Measurements from ENCODE around the gene CCDC88B. TPM values are rescaled to one million over a fixed set of nuclear protein-coding genes. Genes with fewer than 3 reads are reported as not detected.
A peak's percentile ranks its signal among the peaks of the same experiment; 100 is the strongest.

The CCDC88B gene
- total and polyA plus RNA-seq, 5 donors from 2014 or later, result 7.4 to 144 (median 10.2) TPM

DNA sequence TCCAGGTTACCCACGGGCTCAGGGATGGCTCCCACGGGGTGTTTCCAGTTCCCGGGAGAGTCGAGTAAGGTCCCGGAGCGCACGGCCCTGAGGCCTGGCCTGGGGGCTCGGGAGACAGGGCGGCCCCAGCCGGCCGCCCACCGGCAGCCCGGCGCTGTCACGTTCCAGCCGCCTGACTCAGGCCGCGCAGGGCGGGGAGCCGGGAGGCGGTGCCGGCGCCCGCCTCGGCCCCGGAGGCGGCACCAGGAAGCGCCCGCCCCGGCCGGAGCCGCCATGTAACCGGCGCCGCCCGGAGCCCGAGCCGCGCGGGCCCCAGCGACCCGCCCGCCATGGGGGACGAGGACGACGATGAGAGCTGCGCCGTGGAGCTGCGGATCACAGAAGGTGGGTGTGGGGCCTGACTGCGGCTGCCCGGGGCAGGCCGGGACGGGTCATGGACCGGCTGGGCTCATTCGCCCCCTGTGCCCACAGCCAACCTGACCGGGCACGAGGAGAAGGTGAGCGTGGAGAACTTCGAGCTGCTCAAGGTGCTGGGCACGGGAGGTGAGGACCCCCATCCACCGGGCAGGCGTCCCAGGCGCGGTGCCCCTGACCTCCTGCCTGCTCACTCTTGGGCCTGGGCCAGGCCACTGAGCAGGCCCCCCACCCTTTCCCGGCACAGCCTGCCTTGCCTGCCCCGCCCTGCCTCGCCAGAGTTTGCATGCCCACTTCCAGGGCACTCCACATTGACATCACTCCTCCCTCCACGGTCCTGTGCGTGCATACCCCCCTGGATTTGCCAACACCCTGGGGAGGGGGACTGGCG, 19.1 kb downstream of the CCDC88B start, which contains the start of gene RPS6KA4:
TSS of gene RPS6KA4 (plus strand) at position 256 of the 805 bp plus-strand sequence. CDS start at position 330, 74 bp downstream.
- Mint-ChIP-seq H3K36me3 (peaks cover 13% of the 10 kb centered on the region), H3K27me3 (no peaks in the 10 kb centered on the region), H3K27ac (peak within 1 kb of the TSS; percentile 56 to 96 (median 91)), H3K4me3 (peak within 1 kb of the TSS; percentile 94 to 97 (median 96)), H3K9me3 (no peaks in the 10 kb centered on the region), H3K4me1 (peaks cover 0 to 42% (median 18%) of the 10 kb centered on the region in 4 donors)
- Histone ChIP-seq H3K4me3 (ENCODE audit: low read depth, low read length) (peak within 1 kb of the TSS; percentile 68), H3K36me3 (ENCODE audit: control insufficient read depth, insufficient read depth, low read length) (peaks cover 31% of the 10 kb centered on the region), H3K27ac (ENCODE audit: insufficient read depth, low read length, poor library complexity, severe bottlenecking) (peak within 1 kb of the TSS; percentile 66), H3K9me3 (ENCODE audit: control insufficient read depth in 2 of 2, low read length in 2 of 2) (no peaks in the 10 kb centered on the region), H3K4me1 (ENCODE audit: control insufficient read depth, insufficient read depth, low read length, poor library complexity, severe bottlenecking) (peaks cover 28% of the 10 kb centered on the region), H3K27me3 (ENCODE audit: control insufficient read depth, insufficient read depth, low read length) (no peaks in the 10 kb centered on the region)
- peak; percentile 32 to 66 (median 41) for DNase-seq
- ATAC-seq (ENCODE audit: low read depth in 2 of 2), result peak; percentile 73 to 74

DNA sequence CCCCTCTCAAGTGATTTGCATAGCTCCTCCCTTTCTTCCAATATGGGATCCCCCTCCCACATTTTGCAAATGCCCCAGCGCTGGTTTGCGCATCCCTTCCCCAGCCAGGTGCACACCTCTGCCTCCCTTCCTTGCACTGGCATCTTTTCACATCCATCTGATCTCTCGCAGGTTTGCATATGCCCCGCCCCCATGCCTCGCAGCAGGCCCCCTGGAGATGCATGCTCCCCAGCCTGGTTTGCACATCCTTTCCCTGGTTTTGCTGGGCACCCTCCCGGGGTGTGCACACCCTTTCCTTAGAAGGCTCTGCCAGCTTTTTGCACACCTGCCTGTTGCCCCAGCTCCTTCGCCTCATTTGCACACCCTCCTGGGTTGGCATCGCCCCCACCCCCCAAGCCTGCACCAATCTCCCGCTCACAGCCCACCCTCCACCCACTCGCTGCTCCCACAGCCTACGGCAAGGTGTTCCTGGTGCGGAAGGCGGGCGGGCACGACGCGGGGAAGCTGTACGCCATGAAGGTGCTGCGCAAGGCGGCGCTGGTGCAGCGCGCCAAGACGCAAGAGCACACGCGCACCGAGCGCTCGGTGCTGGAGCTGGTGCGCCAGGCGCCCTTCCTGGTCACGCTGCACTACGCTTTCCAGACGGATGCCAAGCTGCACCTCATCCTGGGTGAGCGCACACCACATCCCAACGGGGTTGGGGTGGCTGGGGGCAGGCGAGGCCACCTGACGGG, 19.9 kb downstream of the CCDC88B start:
- ATAC-seq (ENCODE audit: low read depth in 2 of 2) (peak; percentile 30 to 38), DNase-seq (peak in 2 of 3 donors; percentile 30 to 68)
- Mint-ChIP-seq H3K4me3 (peak overlapping the region; percentile 94 to 97 (median 96)), H3K9me3 (no peaks in the 10 kb centered on the region), H3K36me3 (peaks cover 17% of the 10 kb centered on the region), H3K4me1 (peaks cover 0 to 42% (median 20%) of the 10 kb centered on the region in 4 donors), H3K27me3 (no peaks in the 10 kb centered on the region), H3K27ac (peak overlapping the region; percentile 56 to 96 (median 91))
- Histone ChIP-seq H3K27ac (ENCODE audit: insufficient read depth, low read length, poor library complexity, severe bottlenecking) (peak overlapping the region; percentile 10), H3K9me3 (ENCODE audit: control insufficient read depth in 2 of 2, low read length in 2 of 2) (no peaks in the 10 kb centered on the region), H3K4me1 (ENCODE audit: control insufficient read depth, insufficient read depth, low read length, poor library complexity, severe bottlenecking) (peaks cover 28% of the 10 kb centered on the region), H3K27me3 (ENCODE audit: control insufficient read depth, insufficient read depth, low read length) (no peaks in the 10 kb centered on the region), H3K36me3 (ENCODE audit: control insufficient read depth, insufficient read depth, low read length) (peaks cover 36% of the 10 kb centered on the region), H3K4me3 (ENCODE audit: low read depth, low read length) (peak overlapping the region; percentile 68)

DNA sequence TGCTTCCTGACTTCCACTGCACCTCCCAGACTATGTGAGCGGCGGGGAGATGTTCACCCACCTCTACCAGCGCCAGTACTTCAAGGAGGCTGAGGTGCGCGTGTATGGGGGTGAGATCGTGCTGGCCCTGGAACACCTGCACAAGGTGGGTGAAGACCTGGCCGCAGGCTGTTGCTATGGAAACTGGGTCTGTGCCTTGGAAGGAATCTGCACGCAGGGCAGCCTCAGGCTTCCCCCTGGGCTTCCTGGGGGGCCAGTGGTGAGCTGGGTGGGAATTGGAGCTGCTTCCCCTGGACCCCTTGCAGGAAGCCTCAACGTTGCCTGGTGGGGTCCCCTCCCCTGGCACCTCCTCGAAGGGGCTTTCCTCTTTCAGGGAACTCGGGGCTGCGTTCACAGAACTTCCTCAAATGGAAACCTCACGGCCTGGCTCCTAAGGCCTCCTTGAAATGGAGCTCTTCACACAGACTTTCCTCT, 20.5 kb downstream of the CCDC88B start:
- Mint-ChIP-seq H3K27ac (peak overlapping the region in 1 of 3 donors; percentile 91), H3K4me3 (peak overlapping the region; percentile 94 to 97 (median 96)), H3K36me3 (peaks cover 17% of the 10 kb centered on the region), H3K9me3 (no peaks in the 10 kb centered on the region), H3K4me1 (peaks cover 0 to 42% (median 19%) of the 10 kb centered on the region in 4 donors), H3K27me3 (no peaks in the 10 kb centered on the region)
- peak overlapping the region; percentile 10 for H3K27ac ChIP-seq (ENCODE audit: insufficient read depth, low read length, poor library complexity, severe bottlenecking)
- no peaks in the 10 kb centered on the region for H3K9me3 ChIP-seq (ENCODE audit: control insufficient read depth in 2 of 2, low read length in 2 of 2)
- peaks cover 28% of the 10 kb centered on the region for H3K4me1 ChIP-seq (ENCODE audit: control insufficient read depth, insufficient read depth, low read length, poor library complexity, severe bottlenecking)
- DNase-seq (no peak), ATAC-seq (ENCODE audit: low read depth in 2 of 2) (no peak)
- no peak overlapping the region for H3K4me3 ChIP-seq (ENCODE audit: low read depth, low read length)
- no peaks in the 10 kb centered on the region for H3K27me3 ChIP-seq (ENCODE audit: control insufficient read depth, insufficient read depth, low read length)
- H3K36me3 ChIP-seq (ENCODE audit: control insufficient read depth, insufficient read depth, low read length), result peaks cover 42% of the 10 kb centered on the region

DNA sequence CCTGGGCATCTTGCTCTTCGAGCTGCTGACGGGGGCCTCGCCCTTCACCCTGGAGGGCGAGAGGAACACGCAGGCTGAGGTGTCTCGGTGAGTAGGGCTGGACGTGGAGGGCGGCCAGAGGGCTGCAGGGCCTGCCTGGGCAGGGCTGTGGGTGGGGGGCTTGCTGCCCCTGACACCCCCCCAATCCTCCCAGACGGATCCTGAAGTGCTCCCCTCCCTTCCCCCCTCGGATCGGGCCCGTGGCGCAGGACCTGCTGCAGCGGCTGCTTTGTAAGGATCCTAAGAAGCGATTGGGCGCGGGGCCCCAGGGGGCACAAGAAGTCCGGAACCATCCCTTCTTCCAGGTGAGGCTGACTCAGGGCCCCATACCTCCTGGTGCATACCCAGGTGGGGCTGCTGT, 21.7 kb downstream of the CCDC88B start:
- no peaks in the 10 kb centered on the region for H3K9me3 ChIP-seq (ENCODE audit: control insufficient read depth in 2 of 2, low read length in 2 of 2)
- no peak for DNase-seq
- H3K4me3 Mint-ChIP-seq, result peak overlapping the region in 2 of 4 donors; percentile 56 to 83

DNA sequence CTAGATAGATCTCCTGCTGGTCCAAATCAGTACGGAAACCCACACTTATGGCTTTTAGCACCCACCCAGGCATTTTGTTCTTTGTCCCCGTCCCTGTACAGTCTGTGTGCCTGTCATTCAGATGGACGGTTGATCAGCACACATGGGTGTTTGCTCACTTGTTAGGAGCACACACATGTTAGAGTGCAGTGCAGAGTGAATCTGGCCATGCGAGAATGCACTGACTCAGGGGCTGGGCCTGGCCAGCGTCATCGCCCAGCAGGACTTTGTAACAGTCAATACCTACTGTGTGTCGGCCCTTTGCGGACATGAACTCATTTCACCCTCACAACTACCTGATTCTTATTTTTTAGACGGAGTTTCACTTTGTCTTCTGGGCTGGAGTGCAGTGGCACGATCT, 22.3 kb downstream of the CCDC88B start:
- H3K27ac ChIP-seq (ENCODE audit: insufficient read depth, low read length, poor library complexity, severe bottlenecking), result no peak overlapping the region
- no peaks in the 10 kb centered on the region for H3K27me3 Mint-ChIP-seq
- ATAC-seq (ENCODE audit: low read depth in 2 of 2) (no peak), DNase-seq (no peak)
- peaks cover 0 to 36% (median 15%) of the 10 kb centered on the region in 4 donors for H3K4me1 Mint-ChIP-seq
- no peak overlapping the region for H3K27ac Mint-ChIP-seq
- peaks cover 24% of the 10 kb centered on the region for H3K36me3 Mint-ChIP-seq
- H3K4me3 Mint-ChIP-seq, result peak overlapping the region in 3 of 4 donors; percentile 56 to 83 (median 61)
- H3K4me3 ChIP-seq (ENCODE audit: low read depth, low read length), result no peak overlapping the region
- peaks cover 27% of the 10 kb centered on the region for H3K4me1 ChIP-seq (ENCODE audit: control insufficient read depth, insufficient read depth, low read length, poor library complexity, severe bottlenecking)
- H3K36me3 ChIP-seq (ENCODE audit: control insufficient read depth, insufficient read depth, low read length), result peaks cover 57% of the 10 kb centered on the region
- no peaks in the 10 kb centered on the region for H3K27me3 ChIP-seq (ENCODE audit: control insufficient read depth, insufficient read depth, low read length)
- H3K9me3 Mint-ChIP-seq, result no peaks in the 10 kb centered on the region
- H3K9me3 ChIP-seq (ENCODE audit: control insufficient read depth in 2 of 2, low read length in 2 of 2), result no peaks in the 10 kb centered on the region

More for the DNA sequence above, 21.7 kb downstream of the CCDC88B start:
- Mint-ChIP-seq H3K36me3 (peaks cover 21% of the 10 kb centered on the region), H3K9me3 (no peaks in the 10 kb centered on the region), H3K4me1 (peaks cover 0 to 38% (median 16%) of the 10 kb centered on the region in 4 donors), H3K27me3 (no peaks in the 10 kb centered on the region), H3K27ac (no peak overlapping the region)
- peaks cover 28% of the 10 kb centered on the region for H3K4me1 ChIP-seq (ENCODE audit: control insufficient read depth, insufficient read depth, low read length, poor library complexity, severe bottlenecking)
- H3K4me3 ChIP-seq (ENCODE audit: low read depth, low read length), result no peak overlapping the region
- H3K36me3 ChIP-seq (ENCODE audit: control insufficient read depth, insufficient read depth, low read length), result peaks cover 53% of the 10 kb centered on the region
- ATAC-seq (ENCODE audit: low read depth in 2 of 2), result no peak
- H3K27me3 ChIP-seq (ENCODE audit: control insufficient read depth, insufficient read depth, low read length), result no peaks in the 10 kb centered on the region
- H3K27ac ChIP-seq (ENCODE audit: insufficient read depth, low read length, poor library complexity, severe bottlenecking), result no peak overlapping the region

DNA sequence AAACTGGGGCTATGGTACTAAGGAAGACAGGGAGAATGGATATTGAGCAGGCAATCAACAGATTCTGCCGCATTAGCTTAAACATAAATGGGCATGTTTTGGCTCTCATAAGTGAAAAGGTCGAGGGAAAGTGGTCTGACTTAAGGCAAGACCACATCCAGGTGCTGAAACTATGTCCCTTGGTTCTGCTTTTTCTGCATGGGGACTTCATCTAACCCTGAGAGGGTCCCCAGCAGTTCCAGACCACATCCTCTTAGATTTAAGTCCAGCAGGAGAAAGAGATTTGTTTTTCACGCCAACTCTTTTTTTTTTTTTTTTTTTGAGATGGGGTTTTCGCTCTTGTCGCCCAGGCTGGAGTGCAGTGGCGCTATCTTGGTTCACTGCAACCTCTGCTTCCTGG, 24.4 kb downstream of the CCDC88B start:
- ATAC-seq (ENCODE audit: low read depth in 2 of 2), result no peak
- no peak for DNase-seq
- H3K4me1 Mint-ChIP-seq, result peaks cover 0 to 23% (median 14%) of the 10 kb centered on the region in 4 donors
- no peaks in the 10 kb centered on the region for H3K9me3 Mint-ChIP-seq
- H3K9me3 ChIP-seq (ENCODE audit: control insufficient read depth in 2 of 2, low read length in 2 of 2), result no peaks in the 10 kb centered on the region
- no peaks in the 10 kb centered on the region for H3K27me3 ChIP-seq (ENCODE audit: control insufficient read depth, insufficient read depth, low read length)
- H3K36me3 Mint-ChIP-seq, result peaks cover 24% of the 10 kb centered on the region
- no peak overlapping the region for H3K4me3 Mint-ChIP-seq
- no peak overlapping the region for H3K27ac Mint-ChIP-seq
- no peak overlapping the region for H3K27ac ChIP-seq (ENCODE audit: insufficient read depth, low read length, poor library complexity, severe bottlenecking)
- no peak overlapping the region for H3K4me3 ChIP-seq (ENCODE audit: low read depth, low read length)
- H3K36me3 ChIP-seq (ENCODE audit: control insufficient read depth, insufficient read depth, low read length), result peaks cover 62% of the 10 kb centered on the region
- no peaks in the 10 kb centered on the region for H3K27me3 Mint-ChIP-seq
- H3K4me1 ChIP-seq (ENCODE audit: control insufficient read depth, insufficient read depth, low read length, poor library complexity, severe bottlenecking), result peaks cover 8% of the 10 kb centered on the region

DNA sequence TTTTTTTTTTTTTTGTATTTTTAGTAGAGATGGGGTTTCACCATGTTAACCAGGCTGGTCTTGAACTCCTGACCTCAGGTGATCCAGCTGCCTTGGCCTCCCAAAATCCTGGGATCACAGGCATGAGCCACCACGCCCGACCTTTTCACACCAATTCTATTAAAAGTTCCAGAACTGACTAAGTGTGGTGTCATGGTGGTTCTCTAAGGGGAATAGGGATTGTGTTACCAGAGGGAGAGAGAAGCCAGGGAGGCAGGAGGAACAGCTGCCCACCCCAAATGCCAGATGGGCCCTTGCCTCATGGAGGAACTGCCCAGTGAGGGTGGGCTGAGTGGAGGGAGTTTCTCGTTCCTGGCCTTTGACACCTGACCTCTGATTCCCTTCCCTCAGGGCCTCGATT, 24.9 kb downstream of the CCDC88B start:
- H3K36me3 Mint-ChIP-seq, result peaks cover 26% of the 10 kb centered on the region
- H3K27me3 Mint-ChIP-seq, result no peaks in the 10 kb centered on the region
- H3K4me1 ChIP-seq (ENCODE audit: control insufficient read depth, insufficient read depth, low read length, poor library complexity, severe bottlenecking), result peaks cover 3% of the 10 kb centered on the region
- H3K4me1 Mint-ChIP-seq, result peaks cover 0 to 18% (median 10%) of the 10 kb centered on the region in 4 donors
- no peaks in the 10 kb centered on the region for H3K27me3 ChIP-seq (ENCODE audit: control insufficient read depth, insufficient read depth, low read length)
- peaks cover 65% of the 10 kb centered on the region for H3K36me3 ChIP-seq (ENCODE audit: control insufficient read depth, insufficient read depth, low read length)
- H3K9me3 Mint-ChIP-seq, result no peaks in the 10 kb centered on the region
- H3K4me3 Mint-ChIP-seq, result no peak overlapping the region
- no peak overlapping the region for H3K27ac ChIP-seq (ENCODE audit: insufficient read depth, low read length, poor library complexity, severe bottlenecking)
- DNase-seq, result no peak
- no peaks in the 10 kb centered on the region for H3K9me3 ChIP-seq (ENCODE audit: control insufficient read depth in 2 of 2, low read length in 2 of 2)
- ATAC-seq (ENCODE audit: low read depth in 2 of 2), result no peak
- H3K27ac Mint-ChIP-seq, result no peak overlapping the region
- H3K4me3 ChIP-seq (ENCODE audit: low read depth, low read length), result no peak overlapping the region
